Measurements from ENCODE around the gene GRB2. TPM values are rescaled to one million over a fixed set of nuclear protein-coding genes. Genes with fewer than 3 reads are reported as not detected.
A peak's percentile ranks its signal among the peaks of the same experiment; 100 is the strongest.

Gene GRB2
- total RNA-seq, 6 donors from 2014 or later = 103 to 168 (median 151) TPM

- Histone ChIP-seq H3K4me3 (no peak overlapping the region), H3K27ac (no peak overlapping the region)
- WGBS, 2 donors = 70 to 74% methylated on average over 8 of the region's 8 CpGs
These were observed 40.2 kb downstream of the GRB2 start for GRCh38 chr17:75365009-75365930.

GRCh38 chr17:75364078-75364477 is 41.4 kb downstream of the GRB2 start:
- DNase-seq (no peak), ATAC-seq (ENCODE audit: low FRiP score in 2 of 2) (peak in 1 of 2 donors; percentile 61)
- 61 to 73% methylated on average over 2 of the region's 2 CpGs for WGBS, 2 donors
- no peak for TF ChIP-seq POLR2A (IDR thresholded peaks at IDR 0.05)
- TF ChIP-seq POLR2AphosphoS5 (IDR thresholded peaks at IDR 0.05) = no peak
- no peak for TF ChIP-seq CTCF (IDR thresholded peaks at IDR 0.05)
- no peak for TF ChIP-seq EP300 (IDR thresholded peaks at IDR 0.05)
- no peaks in the 10 kb centered on the region for H3K27me3 ChIP-seq
- no peak overlapping the region for H3K4me3 ChIP-seq
- peaks cover 58 to 92% (median 66%) of the 10 kb centered on the region in 4 donors for H3K4me1 ChIP-seq
- no peaks in the 10 kb centered on the region for H3K9me3 ChIP-seq
- H3K36me3 ChIP-seq = no peaks in the 10 kb centered on the region
- peak overlapping the region in 1 of 4 donors; percentile 37 for H3K27ac ChIP-seq

More at GRCh38 chr17:75365009-75365930, 40.2 kb downstream of the GRB2 start:
- H3K36me3 ChIP-seq = no peaks in the 10 kb centered on the region
- no peak for TF ChIP-seq POLR2A (IDR thresholded peaks at IDR 0.05)
- TF ChIP-seq EP300 (IDR thresholded peaks at IDR 0.05) = no peak
- no peak for TF ChIP-seq CTCF (IDR thresholded peaks at IDR 0.05)
- TF ChIP-seq POLR2AphosphoS5 (IDR thresholded peaks at IDR 0.05) = no peak
- ATAC-seq (ENCODE audit: low FRiP score in 2 of 2) (no peak), DNase-seq (no peak)
- no peaks in the 10 kb centered on the region for H3K9me3 ChIP-seq
- H3K4me1 ChIP-seq = peaks cover 62 to 88% (median 68%) of the 10 kb centered on the region in 4 donors
- no peaks in the 10 kb centered on the region for H3K27me3 ChIP-seq

DNA sequence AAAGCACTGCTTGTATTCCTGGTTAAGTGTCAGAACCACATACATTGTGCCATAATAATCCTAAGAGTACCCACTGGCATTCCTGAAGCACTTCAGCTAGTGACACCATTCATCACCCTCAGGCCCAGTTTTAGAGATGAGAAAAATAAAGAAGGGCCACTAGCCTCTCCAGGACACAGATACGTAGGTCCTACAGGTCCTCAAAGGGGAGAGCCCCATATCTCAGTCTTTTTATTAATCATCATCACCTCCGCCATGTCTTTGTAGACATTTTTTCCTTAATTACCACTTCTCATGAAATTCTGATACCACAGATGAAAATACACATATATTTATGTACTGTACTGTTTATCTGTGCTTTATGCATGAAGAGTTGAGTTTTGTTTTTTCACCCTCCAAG is 43.5 kb downstream of the GRB2 start:
- DNase-seq (no peak), ATAC-seq (ENCODE audit: low FRiP score in 2 of 2) (no peak)
- no peaks in the 10 kb centered on the region for H3K27me3 ChIP-seq
- no peaks in the 10 kb centered on the region for H3K36me3 ChIP-seq
- H3K4me1 ChIP-seq = peaks cover 53 to 85% (median 62%) of the 10 kb centered on the region in 4 donors
- no peaks in the 10 kb centered on the region for H3K9me3 ChIP-seq
- WGBS, 2 donors = 42 to 46% methylated on average over 2 of the region's 2 CpGs
- H3K4me3 ChIP-seq = no peak overlapping the region
- TF ChIP-seq EP300 (IDR thresholded peaks at IDR 0.05) (no peak), POLR2AphosphoS5 (IDR thresholded peaks at IDR 0.05) (no peak), POLR2A (IDR thresholded peaks at IDR 0.05) (no peak), CTCF (IDR thresholded peaks at IDR 0.05) (no peak)
- no peak overlapping the region for H3K27ac ChIP-seq

DNA sequence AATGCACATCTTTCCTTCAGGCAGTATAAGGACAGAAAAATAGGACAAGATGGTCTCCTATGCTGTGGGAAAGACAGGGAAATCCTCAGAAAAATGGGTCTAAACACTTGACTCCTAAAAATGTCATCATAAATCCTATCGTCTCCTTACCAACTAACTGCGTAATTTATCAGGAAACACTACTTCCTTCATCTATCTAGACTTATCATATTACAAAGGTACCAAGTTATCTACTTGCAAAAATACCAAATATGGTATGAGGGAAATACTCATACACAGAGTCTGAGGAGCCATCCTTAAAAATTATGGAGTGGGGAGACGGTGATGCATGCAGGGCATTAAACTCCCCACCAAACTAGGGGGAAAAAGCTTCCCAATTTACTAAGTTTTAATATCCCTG is 44.1 kb downstream of the GRB2 start:
- no peak for TF ChIP-seq CTCF (IDR thresholded peaks at IDR 0.05)
- TF ChIP-seq POLR2A (IDR thresholded peaks at IDR 0.05) = no peak
- TF ChIP-seq EP300 (IDR thresholded peaks at IDR 0.05) = no peak
- no peak for TF ChIP-seq POLR2AphosphoS5 (IDR thresholded peaks at IDR 0.05)
- H3K4me3 ChIP-seq = no peak overlapping the region
- H3K27ac ChIP-seq = no peak overlapping the region
- H3K27me3 ChIP-seq = no peaks in the 10 kb centered on the region
- H3K9me3 ChIP-seq = no peaks in the 10 kb centered on the region
- ATAC-seq (ENCODE audit: low FRiP score in 2 of 2) = no peak
- no peak for DNase-seq
- no peaks in the 10 kb centered on the region for H3K36me3 ChIP-seq
- WGBS, 2 donors = 45 to 48% methylated on average over 3 of the region's 3 CpGs
- peaks cover 49 to 85% (median 63%) of the 10 kb centered on the region in 4 donors for H3K4me1 ChIP-seq

Measured in upper lobe of left lung (tissue), 6 donors.